HG02970 (cell line): ENCODE measurements around the gene FAAP20.

Source experiments
- ATAC-seq: cut with Tn5 transposase; IDR thresholded peaks from one replicate; pipeline ENCODE4 v1.9.1; 2021; ENCODE audit warnings: mild to moderate bottlenecking, moderate library complexity, moderate number of reproducible peaks; ENCODE audit not compliant: unreplicated experiment, low FRiP score

FAAP20 gene

GRCh38 chr1:2212532-2213491 is 18.2 kb upstream of the FAAP20 start:
- no peak for ATAC-seq

- no peak for ATAC-seq
Observed at GRCh38 chr1:2212274-2212531, 17.6 kb upstream of the FAAP20 start.

- no peak for ATAC-seq
Observed at GRCh38 chr1:2210786-2211185, 16.2 kb upstream of the FAAP20 start.

- ATAC-seq = no peak
Observed at GRCh38 chr1:2210084-2210653, 15.6 kb upstream of the FAAP20 start.

GRCh38 chr1:2209400-2210083 is 15.0 kb upstream of the FAAP20 start:
- no peak for ATAC-seq

GRCh38 chr1:2208309-2209239 is 14.0 kb upstream of the FAAP20 start:
- ATAC-seq = no peak

- ATAC-seq = no peak
Observed at GRCh38 chr1:2206813-2207487, 12.4 kb upstream of the FAAP20 start.

- peak; percentile 59 for ATAC-seq
Observed at GRCh38 chr1:2205191-2205952, 10.8 kb upstream of the FAAP20 start.

- ATAC-seq = no peak
Observed at GRCh38 chr1:2204415-2205190, 10.0 kb upstream of the FAAP20 start.

GRCh38 chr1:2203671-2204414 is 9.3 kb upstream of the FAAP20 start:
- ATAC-seq = no peak

GRCh38 chr1:2202843-2203601 is 8.4 kb upstream of the FAAP20 start:
- ATAC-seq = no peak

- no peak for ATAC-seq
Observed at GRCh38 chr1:2202008-2202575, 7.5 kb upstream of the FAAP20 start.

- ATAC-seq = no peak
Observed at GRCh38 chr1:2201062-2201461, 6.5 kb upstream of the FAAP20 start.

GRCh38 chr1:2200308-2200943 is 5.9 kb upstream of the FAAP20 start:
- ATAC-seq = no peak

GRCh38 chr1:2199042-2199810 is 4.7 kb upstream of the FAAP20 start:
- ATAC-seq = no peak

- ATAC-seq = no peak
Observed at GRCh38 chr1:2198571-2198970, 4.0 kb upstream of the FAAP20 start.
